ENCODE measurements around the gene TMEM229A.
"Not testable (repeated sequence)": the region's sequence is repeated elsewhere in the genome, so short reads cannot be mapped to it uniquely, and the experiment has no call there.

The TMEM229A gene

GRCh38 chr7:124031406-124031805 is 1.5 kb downstream of the TMEM229A start:
- no peak for DNase-seq

GRCh38 chr7:124030964-124031363 is 1.9 kb downstream of the TMEM229A start:
- no peak for DNase-seq

- DNase-seq: no peak
These were observed 3.3 kb downstream of the TMEM229A start for GRCh38 chr7:124029396-124030188.

- no peak for DNase-seq
These were observed 5.6 kb downstream of the TMEM229A start for GRCh38 chr7:124027236-124027635.

GRCh38 chr7:124024329-124024728 is 8.5 kb downstream of the TMEM229A start:
- not testable (repeated sequence) for DNase-seq

- no peak for DNase-seq
These were observed 10.3 kb downstream of the TMEM229A start for GRCh38 chr7:124022551-124022950.

GRCh38 chr7:124020060-124020459 is 12.8 kb downstream of the TMEM229A start:
- no peak for DNase-seq

- DNase-seq: no peak
These were observed 19.6 kb downstream of the TMEM229A start for GRCh38 chr7:124013306-124013705.

GRCh38 chr7:124012864-124013263 is 20.0 kb downstream of the TMEM229A start:
- no peak for DNase-seq

GRCh38 chr7:124009321-124009720 is 23.5 kb downstream of the TMEM229A start:
- DNase-seq: no peak

GRCh38 chr7:124008296-124008695 is 24.6 kb downstream of the TMEM229A start:
- not testable (repeated sequence) for DNase-seq

- DNase-seq: no peak
These were observed 33.2 kb downstream of the TMEM229A start for GRCh38 chr7:123999703-124000102.

- DNase-seq: no peak
These were observed 33.9 kb downstream of the TMEM229A start for GRCh38 chr7:123998921-123999320.

GRCh38 chr7:123996327-123996625 is 36.6 kb downstream of the TMEM229A start:
- DNase-seq: no peak

GRCh38 chr7:123995617-123996326 is 37.1 kb downstream of the TMEM229A start:
- no peak for DNase-seq

GRCh38 chr7:123994449-123994848 is 38.4 kb downstream of the TMEM229A start:
- DNase-seq: no peak

GRCh38 chr7:123993996-123994395 is 38.9 kb downstream of the TMEM229A start:
- DNase-seq: no peak

- no peak for DNase-seq
These were observed 39.9 kb downstream of the TMEM229A start for GRCh38 chr7:123992913-123993518.

GRCh38 chr7:123987445-123987844 is 45.4 kb downstream of the TMEM229A start:
- DNase-seq: no peak

Measured in right hindlimb (tissue), 1 donor.